Osteocyte (in vitro differentiated cells): ENCODE measurements around the gene SNX13. TPM values are rescaled to one million over a fixed set of nuclear protein-coding genes. Genes with fewer than 3 reads are reported as not detected.

ENCODE experiments used
- DNase-seq: peaks from one replicate; pipeline ENCODE4 v3.0.0; 2021; ENCODE audit warnings: mixed read lengths; ENCODE audit not compliant: unreplicated experiment; ENCODE audit errors: extremely low spot score
- H3K27ac Mint-ChIP-seq: one replicate; pipeline ENCODE4 v1.8.0; 2021; ENCODE audit warnings: mild to moderate bottlenecking, mixed read lengths; ENCODE audit not compliant: unreplicated experiment
- H3K27me3 Mint-ChIP-seq: one replicate; pipeline ENCODE4 v1.8.0; 2021; ENCODE audit warnings: mixed read lengths; ENCODE audit not compliant: unreplicated experiment
- H3K36me3 Mint-ChIP-seq: one replicate; pipeline ENCODE4 v1.8.0; 2021; ENCODE audit warnings: mixed read lengths; ENCODE audit not compliant: unreplicated experiment
- H3K4me1 Mint-ChIP-seq: one replicate; pipeline ENCODE4 v1.8.0; 2021; ENCODE audit warnings: mixed read lengths; ENCODE audit not compliant: unreplicated experiment
- H3K4me3 Mint-ChIP-seq: one replicate; pipeline ENCODE4 v1.8.0; 2021; ENCODE audit warnings: mild to moderate bottlenecking, moderate library complexity, mixed read lengths; ENCODE audit not compliant: unreplicated experiment
- H3K9me3 Mint-ChIP-seq: one replicate; pipeline ENCODE4 v1.8.0; 2021; ENCODE audit warnings: mixed read lengths; ENCODE audit not compliant: unreplicated experiment
- total RNA-seq: library from RNA; stranded (reverse); gene quantifications from 2 replicates; pipeline ENCODE4 v1.2.1, GENCODE V29; 2021
- TF ChIP-seq, protein P1 (sequence below): fragments of 200-600 bp; sonication (generic); IDR thresholded peaks from 2 replicates; pipeline ENCODE4 v1.5.0; 2021; ENCODE audit warnings: antibody characterized with exemption, mild to moderate bottlenecking, moderate library complexity

The SNX13 gene
- total RNA-seq, 1 donor from 2014 or later = 49.5 TPM

DNA sequence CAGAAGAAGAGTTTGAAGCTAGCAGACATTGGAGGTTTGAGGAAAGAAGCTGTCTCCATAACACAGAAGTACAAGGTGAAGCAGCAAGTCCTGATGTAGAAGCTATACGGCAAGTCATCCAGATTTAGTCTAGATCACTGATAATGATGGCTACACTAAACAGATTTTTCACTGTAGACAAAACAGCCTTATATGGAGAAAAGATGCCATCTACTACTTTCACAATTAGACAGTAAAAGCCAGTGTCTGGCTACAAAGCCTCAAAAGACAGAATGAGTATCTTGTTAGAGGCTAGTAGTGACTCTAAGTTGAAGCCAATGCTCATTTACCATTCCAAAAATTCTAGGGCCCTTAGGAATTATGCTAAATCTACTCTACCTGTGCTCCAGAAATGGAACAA lies 85.1 kb downstream of the SNX13 start:
- Mint-ChIP-seq H3K36me3 (peaks cover 59% of the 10 kb centered on the region), H3K27me3 (no peaks in the 10 kb centered on the region), H3K4me3 (no peak overlapping the region), H3K4me1 (peaks cover 6% of the 10 kb centered on the region), H3K27ac (no peak overlapping the region), H3K9me3 (peaks cover 15% of the 10 kb centered on the region)
- TF ChIP-seq, protein P1, sequence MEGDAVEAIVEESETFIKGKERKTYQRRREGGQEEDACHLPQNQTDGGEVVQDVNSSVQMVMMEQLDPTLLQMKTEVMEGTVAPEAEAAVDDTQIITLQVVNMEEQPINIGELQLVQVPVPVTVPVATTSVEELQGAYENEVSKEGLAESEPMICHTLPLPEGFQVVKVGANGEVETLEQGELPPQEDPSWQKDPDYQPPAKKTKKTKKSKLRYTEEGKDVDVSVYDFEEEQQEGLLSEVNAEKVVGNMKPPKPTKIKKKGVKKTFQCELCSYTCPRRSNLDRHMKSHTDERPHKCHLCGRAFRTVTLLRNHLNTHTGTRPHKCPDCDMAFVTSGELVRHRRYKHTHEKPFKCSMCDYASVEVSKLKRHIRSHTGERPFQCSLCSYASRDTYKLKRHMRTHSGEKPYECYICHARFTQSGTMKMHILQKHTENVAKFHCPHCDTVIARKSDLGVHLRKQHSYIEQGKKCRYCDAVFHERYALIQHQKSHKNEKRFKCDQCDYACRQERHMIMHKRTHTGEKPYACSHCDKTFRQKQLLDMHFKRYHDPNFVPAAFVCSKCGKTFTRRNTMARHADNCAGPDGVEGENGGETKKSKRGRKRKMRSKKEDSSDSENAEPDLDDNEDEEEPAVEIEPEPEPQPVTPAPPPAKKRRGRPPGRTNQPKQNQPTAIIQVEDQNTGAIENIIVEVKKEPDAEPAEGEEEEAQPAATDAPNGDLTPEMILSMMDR = no peak
- no peak for DNase-seq

DNA sequence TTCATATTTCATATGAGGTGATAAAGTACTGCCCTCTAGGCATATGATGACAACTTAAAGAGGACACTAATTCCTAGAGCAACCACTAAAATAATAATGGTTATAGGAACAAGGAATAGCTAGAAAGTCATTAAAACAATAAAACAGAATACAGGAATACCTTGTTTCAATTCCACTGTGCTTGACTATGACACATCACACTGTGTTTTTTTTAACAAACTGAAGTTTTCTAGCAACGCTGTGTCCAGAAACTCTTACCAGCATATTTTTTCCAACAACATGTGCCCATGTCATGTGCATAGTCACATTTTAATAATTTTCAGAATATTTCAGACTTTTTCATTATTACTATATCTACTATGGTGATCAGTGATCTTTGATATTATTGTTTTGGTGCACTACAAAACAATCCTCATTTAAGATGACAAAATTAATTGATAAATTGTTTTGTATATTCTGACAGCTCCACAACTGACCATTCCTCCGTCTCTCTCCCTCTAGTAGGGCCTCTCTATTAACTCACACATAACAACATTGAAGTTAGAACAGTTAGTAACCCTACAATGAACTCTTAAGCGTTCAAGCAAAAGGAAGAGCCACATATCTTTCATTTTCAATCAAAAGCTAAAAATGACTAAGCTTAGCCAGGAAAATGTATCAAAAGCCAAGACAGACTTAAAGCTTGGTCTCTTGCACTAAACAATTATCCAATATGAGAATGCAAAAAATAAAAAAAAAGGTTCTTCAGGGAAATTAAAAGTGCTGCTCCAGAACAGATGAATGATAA lies 85.8 kb downstream of the SNX13 start:
- H3K36me3 Mint-ChIP-seq = peaks cover 59% of the 10 kb centered on the region
- no peaks in the 10 kb centered on the region for H3K27me3 Mint-ChIP-seq
- H3K27ac Mint-ChIP-seq = peak overlapping the region; percentile 28
- peaks cover 10% of the 10 kb centered on the region for H3K4me1 Mint-ChIP-seq
- peaks cover 10% of the 10 kb centered on the region for H3K9me3 Mint-ChIP-seq
- H3K4me3 Mint-ChIP-seq = no peak overlapping the region
- TF ChIP-seq, protein P1 = no peak
- DNase-seq = no peak

DNA sequence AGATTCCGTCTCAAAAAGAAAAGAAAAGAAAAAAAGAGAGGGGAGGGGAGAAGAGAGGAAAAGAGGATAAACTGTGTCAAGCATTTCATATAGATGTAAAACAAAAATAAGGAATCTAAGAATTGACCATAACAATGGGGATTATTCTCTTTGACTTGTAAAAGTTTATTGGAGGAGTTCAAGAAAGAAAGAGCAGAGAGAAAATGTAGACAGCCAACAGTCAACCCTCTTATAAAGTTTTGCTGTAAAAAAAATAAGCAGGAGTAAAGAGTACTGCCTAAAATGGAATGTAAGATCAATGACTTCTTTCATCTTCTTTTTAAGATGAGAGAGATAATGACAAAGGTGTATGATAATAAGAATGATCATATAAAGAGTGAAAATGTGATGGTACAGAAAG lies 87.9 kb downstream of the SNX13 start:
- Mint-ChIP-seq H3K9me3 (peaks cover 16% of the 10 kb centered on the region), H3K27ac (no peak overlapping the region)

DNA sequence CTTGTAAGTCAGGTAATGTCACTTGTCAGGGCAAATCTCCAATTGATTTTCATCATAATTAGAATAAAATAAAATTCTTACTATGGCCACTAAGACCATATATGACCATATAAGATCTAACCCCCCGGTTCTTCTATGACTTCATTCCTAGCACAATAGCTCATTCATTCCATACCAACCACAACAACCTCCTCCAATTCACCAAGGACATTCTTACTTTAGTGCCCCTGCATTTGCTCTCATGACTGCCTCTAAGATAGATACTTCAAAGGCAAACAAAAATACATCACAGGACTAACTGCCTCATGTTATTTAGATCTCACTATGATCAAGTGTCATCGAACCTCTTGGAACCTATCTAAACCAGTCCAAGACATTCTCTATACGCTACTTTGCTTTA lies 90.8 kb downstream of the SNX13 start:
- H3K4me3 Mint-ChIP-seq = no peak overlapping the region
- no peak for DNase-seq
- no peaks in the 10 kb centered on the region for H3K27me3 Mint-ChIP-seq
- H3K36me3 Mint-ChIP-seq = peaks cover 55% of the 10 kb centered on the region
- H3K4me1 Mint-ChIP-seq = peaks cover 7% of the 10 kb centered on the region
- H3K27ac Mint-ChIP-seq = no peak overlapping the region
- TF ChIP-seq, protein P1 = no peak
- peaks cover 10% of the 10 kb centered on the region for H3K9me3 Mint-ChIP-seq

More for the DNA sequence above, 87.9 kb downstream of the SNX13 start:
- TF ChIP-seq, protein P1 = no peak
- H3K4me1 Mint-ChIP-seq = peaks cover 10% of the 10 kb centered on the region
- peaks cover 65% of the 10 kb centered on the region for H3K36me3 Mint-ChIP-seq
- no peak overlapping the region for H3K4me3 Mint-ChIP-seq
- no peak for DNase-seq
- H3K27me3 Mint-ChIP-seq = no peaks in the 10 kb centered on the region

DNA sequence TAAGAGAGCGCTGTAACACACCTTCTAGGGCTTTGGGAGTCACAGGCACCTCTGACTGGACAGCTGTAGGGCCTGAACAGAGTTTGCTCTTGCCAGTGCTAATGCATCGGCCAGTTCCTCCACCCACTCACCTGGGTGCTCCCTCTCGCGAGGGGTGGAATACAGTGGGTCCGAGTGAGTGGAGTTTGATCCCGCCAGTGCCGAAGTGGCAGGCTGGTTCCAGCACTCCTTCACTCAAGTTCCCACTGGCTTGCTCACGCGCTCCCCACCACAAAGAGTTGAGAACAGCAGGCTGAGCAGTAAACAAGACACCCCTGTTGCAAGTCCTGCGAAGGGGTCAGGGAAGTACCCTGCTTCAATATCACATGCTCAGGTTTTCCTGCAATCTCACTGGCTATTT lies 91.8 kb downstream of the SNX13 start:
- TF ChIP-seq, protein P1 = no peak
- Mint-ChIP-seq H3K27ac (no peak overlapping the region), H3K9me3 (peaks cover 19% of the 10 kb centered on the region), H3K36me3 (peaks cover 65% of the 10 kb centered on the region), H3K27me3 (no peaks in the 10 kb centered on the region), H3K4me3 (no peak overlapping the region), H3K4me1 (peaks cover 13% of the 10 kb centered on the region)
- DNase-seq = no peak
